Measurements from ENCODE around the gene KRT17.

The KRT17 gene

DNA sequence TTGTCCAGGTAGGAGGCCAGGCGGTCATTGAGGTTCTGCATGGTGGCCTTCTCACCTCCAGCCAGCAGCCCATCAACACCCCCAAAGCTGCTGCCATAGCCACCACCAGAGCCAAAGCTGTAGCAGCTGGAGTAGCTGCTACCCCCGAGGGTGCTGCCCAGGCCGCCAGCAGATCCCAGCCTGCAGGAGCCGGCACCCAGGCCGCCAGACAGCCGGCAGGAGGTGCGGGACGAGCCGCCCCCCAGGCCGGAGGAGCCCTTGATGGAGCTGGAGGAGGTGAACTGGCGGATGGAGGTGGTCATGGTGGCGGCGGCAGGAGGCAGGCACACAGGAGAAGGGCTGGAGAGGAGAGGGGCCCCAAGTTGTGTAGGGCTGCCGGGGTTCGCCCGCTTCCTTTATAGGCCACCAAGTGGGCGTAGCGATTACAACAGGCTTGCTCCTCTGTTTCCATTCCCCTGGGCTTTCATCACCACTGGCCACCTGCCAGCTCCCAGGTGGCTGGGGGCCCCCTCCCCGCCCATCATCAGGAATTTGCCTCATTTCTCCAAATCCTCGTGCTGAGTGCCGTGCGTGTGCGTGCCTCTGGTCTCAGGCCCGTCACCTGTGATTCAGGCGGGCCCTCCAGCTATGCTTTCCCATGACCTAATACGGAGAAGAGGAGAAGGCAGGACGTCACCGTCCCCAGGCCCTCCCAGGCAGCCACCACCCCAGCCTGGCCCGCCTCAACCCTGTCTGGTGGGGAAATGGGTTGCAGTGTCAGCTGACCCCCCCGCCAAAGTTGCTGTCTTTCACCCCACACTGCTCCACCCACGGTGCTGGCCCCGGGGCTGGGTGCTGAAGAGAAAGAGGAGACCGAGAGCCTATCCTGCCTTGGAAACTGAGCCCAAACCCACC is at the start of gene KRT17:
KRT17 (minus strand) TSS at position 368 of the 894 bp plus-strand sequence; CDS start at position 302, 66 bp downstream.
- DNase-seq (ENCODE audit: low read depth): no peak
- TF ChIP-seq, protein P1, sequence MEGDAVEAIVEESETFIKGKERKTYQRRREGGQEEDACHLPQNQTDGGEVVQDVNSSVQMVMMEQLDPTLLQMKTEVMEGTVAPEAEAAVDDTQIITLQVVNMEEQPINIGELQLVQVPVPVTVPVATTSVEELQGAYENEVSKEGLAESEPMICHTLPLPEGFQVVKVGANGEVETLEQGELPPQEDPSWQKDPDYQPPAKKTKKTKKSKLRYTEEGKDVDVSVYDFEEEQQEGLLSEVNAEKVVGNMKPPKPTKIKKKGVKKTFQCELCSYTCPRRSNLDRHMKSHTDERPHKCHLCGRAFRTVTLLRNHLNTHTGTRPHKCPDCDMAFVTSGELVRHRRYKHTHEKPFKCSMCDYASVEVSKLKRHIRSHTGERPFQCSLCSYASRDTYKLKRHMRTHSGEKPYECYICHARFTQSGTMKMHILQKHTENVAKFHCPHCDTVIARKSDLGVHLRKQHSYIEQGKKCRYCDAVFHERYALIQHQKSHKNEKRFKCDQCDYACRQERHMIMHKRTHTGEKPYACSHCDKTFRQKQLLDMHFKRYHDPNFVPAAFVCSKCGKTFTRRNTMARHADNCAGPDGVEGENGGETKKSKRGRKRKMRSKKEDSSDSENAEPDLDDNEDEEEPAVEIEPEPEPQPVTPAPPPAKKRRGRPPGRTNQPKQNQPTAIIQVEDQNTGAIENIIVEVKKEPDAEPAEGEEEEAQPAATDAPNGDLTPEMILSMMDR (conservative IDR thresholded peaks at IDR 0.05; ENCODE audit: control insufficient read depth, insufficient read depth, low read depth, low read length): no peak
- H3K4me3 ChIP-seq (ENCODE audit: control insufficient read depth, low read depth, low read length): no peak within 1 kb of the TSS

GRCh38 chr17:41672153-41672552 is 47.8 kb upstream of the KRT17 start:
- no peak for DNase-seq (ENCODE audit: low read depth)
- H3K4me3 ChIP-seq (ENCODE audit: control insufficient read depth, low read depth, low read length): no peak overlapping the region
- TF ChIP-seq, protein P1 (conservative IDR thresholded peaks at IDR 0.05; ENCODE audit: control insufficient read depth, insufficient read depth, low read depth, low read length): no peak

- DNase-seq (ENCODE audit: low read depth): no peak
- TF ChIP-seq, protein P1 (conservative IDR thresholded peaks at IDR 0.05; ENCODE audit: control insufficient read depth, insufficient read depth, low read depth, low read length): no peak
- H3K4me3 ChIP-seq (ENCODE audit: control insufficient read depth, low read depth, low read length): no peak overlapping the region
Observed at GRCh38 chr17:41667280-41668041, 43.1 kb upstream of the KRT17 start.

DNA sequence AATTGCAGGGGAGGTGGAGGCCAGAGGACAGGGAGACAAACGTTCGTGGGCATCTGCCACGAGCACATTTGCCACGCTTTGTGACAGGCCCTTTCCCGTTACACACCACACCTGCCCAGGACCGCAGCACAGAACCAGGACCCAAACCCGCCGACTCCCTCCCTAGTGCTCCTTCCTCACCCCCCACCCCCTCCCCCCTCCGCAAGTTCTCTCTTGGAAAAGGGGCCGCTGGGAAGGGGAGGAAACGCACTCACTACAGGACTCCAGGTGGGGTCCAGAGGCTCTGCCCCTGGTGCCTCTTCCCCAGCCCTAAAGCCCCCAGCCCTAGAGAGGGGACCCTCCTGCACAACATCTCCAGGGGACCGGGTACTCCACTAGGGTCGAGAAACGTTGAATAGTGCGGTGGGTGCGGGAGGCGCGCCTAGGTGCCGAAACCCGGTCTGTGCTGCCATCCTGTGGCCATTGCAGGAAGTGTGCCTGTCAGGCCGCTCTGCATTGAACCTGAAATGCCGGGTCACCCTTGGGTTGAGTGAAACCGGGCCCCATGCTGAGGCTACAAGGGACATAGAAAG is 42.4 kb upstream of the KRT17 start:
- TF ChIP-seq, protein P1 (conservative IDR thresholded peaks at IDR 0.05; ENCODE audit: control insufficient read depth, insufficient read depth, low read depth, low read length): peak; percentile 83
- DNase-seq (ENCODE audit: low read depth): peak; percentile 66
- peak overlapping the region; percentile 52 for H3K4me3 ChIP-seq (ENCODE audit: control insufficient read depth, low read depth, low read length)

- TF ChIP-seq, protein P1 (conservative IDR thresholded peaks at IDR 0.05; ENCODE audit: control insufficient read depth, insufficient read depth, low read depth, low read length): no peak
- H3K4me3 ChIP-seq (ENCODE audit: control insufficient read depth, low read depth, low read length): peak overlapping the region; percentile 52
- DNase-seq (ENCODE audit: low read depth): peak; percentile 41
Observed at GRCh38 chr17:41666237-41666641, 41.9 kb upstream of the KRT17 start.

DNA sequence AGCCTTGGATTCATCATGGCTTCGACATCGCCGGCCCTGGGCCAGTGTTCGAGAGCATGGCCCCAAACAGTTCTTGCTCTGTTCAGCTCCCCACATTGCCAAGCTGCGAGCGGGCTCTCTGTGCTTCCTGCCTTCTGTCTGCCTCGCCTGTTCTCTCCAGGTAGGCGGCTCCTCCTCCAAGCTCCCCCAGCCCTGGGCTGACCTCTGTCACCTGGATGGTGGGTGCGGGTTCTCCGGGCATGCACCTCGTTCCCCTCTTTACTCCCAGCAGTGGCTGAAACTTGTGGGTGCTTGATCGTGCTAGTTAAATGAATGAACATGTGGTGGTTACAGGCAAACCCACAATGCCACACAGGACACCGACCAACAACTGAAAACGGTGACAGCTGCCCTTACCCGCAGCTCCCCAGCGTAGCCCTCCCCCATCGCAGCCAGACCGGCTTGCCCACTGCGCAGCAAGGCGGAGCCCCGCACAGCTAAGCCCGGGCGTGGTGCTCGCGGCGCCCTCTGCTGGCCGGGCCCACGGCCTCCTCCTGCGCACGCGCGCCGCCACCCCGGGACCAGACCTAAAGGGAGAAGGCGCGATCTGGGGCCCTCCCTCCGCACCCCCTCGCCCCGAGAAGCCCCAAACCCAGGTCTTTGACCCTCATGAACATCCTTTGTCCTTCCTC is 41.3 kb upstream of the KRT17 start:
- peak overlapping the region; percentile 36 for H3K4me3 ChIP-seq (ENCODE audit: control insufficient read depth, low read depth, low read length)
- TF ChIP-seq, protein P1 (conservative IDR thresholded peaks at IDR 0.05; ENCODE audit: control insufficient read depth, insufficient read depth, low read depth, low read length): peak; percentile 42
- DNase-seq (ENCODE audit: low read depth): peak; percentile 76
